ENCODE results near the gene LPCAT3.
"Not testable (repeated sequence)": the region's sequence is repeated elsewhere in the genome, so short reads cannot be mapped to it uniquely, and the experiment has no call there.

The LPCAT3 gene

GRCh38 chr12:7018350-7019042 is at the start of gene LPCAT3:
Gene LPCAT3, minus strand, starts transcription at chr12:7018476. Its CDS starts 52 bp downstream, at chr12:7018424.
- DNase-seq, result peak; percentile 98
- in situ Hi-C loops (cut with MboI; ENCODE audit: low pct_unique_long_range_greater_than_20kb, low sequenced_read_pairs), result no loop called here

GRCh38 chr12:7067096-7067495 is 48.8 kb upstream of the LPCAT3 start:
- in situ Hi-C loops (cut with MboI; ENCODE audit: low pct_unique_long_range_greater_than_20kb, low sequenced_read_pairs), result no loop called here
- DNase-seq, result no peak

GRCh38 chr12:7066596-7066995 is 48.3 kb upstream of the LPCAT3 start:
- in situ Hi-C loops (cut with MboI; ENCODE audit: low pct_unique_long_range_greater_than_20kb, low sequenced_read_pairs), result no loop called here
- no peak for DNase-seq

- in situ Hi-C loops (cut with MboI; ENCODE audit: low pct_unique_long_range_greater_than_20kb, low sequenced_read_pairs), result no loop called here
- no peak for DNase-seq
Observed at GRCh38 chr12:7065073-7065623, 46.9 kb upstream of the LPCAT3 start.

- in situ Hi-C loops (cut with MboI; ENCODE audit: low pct_unique_long_range_greater_than_20kb, low sequenced_read_pairs), result no loop called here
- no peak for DNase-seq
Observed at GRCh38 chr12:7064516-7064915, 46.2 kb upstream of the LPCAT3 start.

- in situ Hi-C loops (cut with MboI; ENCODE audit: low pct_unique_long_range_greater_than_20kb, low sequenced_read_pairs), result no loop called here
- DNase-seq, result no peak
Observed at GRCh38 chr12:7061596-7061995, 43.3 kb upstream of the LPCAT3 start.

GRCh38 chr12:7061138-7061537 is 42.9 kb upstream of the LPCAT3 start:
- in situ Hi-C loops (cut with MboI; ENCODE audit: low pct_unique_long_range_greater_than_20kb, low sequenced_read_pairs), result no loop called here
- no peak for DNase-seq

- no peak for DNase-seq
- in situ Hi-C loops (cut with MboI; ENCODE audit: low pct_unique_long_range_greater_than_20kb, low sequenced_read_pairs), result no loop called here
Observed at GRCh38 chr12:7060353-7060954, 42.2 kb upstream of the LPCAT3 start, which contains the start of gene C1S. Gene C1S, plus strand, starts transcription at chr12:7060718. Its CDS starts 1,195 bp downstream, at chr12:7061913.

GRCh38 chr12:7059780-7060179 is 41.5 kb upstream of the LPCAT3 start:
- no peak for DNase-seq
- in situ Hi-C loops (cut with MboI; ENCODE audit: low pct_unique_long_range_greater_than_20kb, low sequenced_read_pairs), result no loop called here

- in situ Hi-C loops (cut with MboI; ENCODE audit: low pct_unique_long_range_greater_than_20kb, low sequenced_read_pairs), result no loop called here
- no peak for DNase-seq
Observed at GRCh38 chr12:7058850-7059395, 40.6 kb upstream of the LPCAT3 start.

GRCh38 chr12:7058163-7058845 is 40.0 kb upstream of the LPCAT3 start:
- in situ Hi-C loops (cut with MboI; ENCODE audit: low pct_unique_long_range_greater_than_20kb, low sequenced_read_pairs), result no loop called here
- no peak for DNase-seq

GRCh38 chr12:7055736-7056135 is 37.5 kb upstream of the LPCAT3 start:
- in situ Hi-C loops (cut with MboI; ENCODE audit: low pct_unique_long_range_greater_than_20kb, low sequenced_read_pairs); DNase-seq: not testable (repeated sequence)

- in situ Hi-C loops (cut with MboI; ENCODE audit: low pct_unique_long_range_greater_than_20kb, low sequenced_read_pairs), result no loop called here
- DNase-seq, result no peak
Observed at GRCh38 chr12:7054925-7055324, 36.6 kb upstream of the LPCAT3 start.

GRCh38 chr12:7049973-7050372 is 31.7 kb upstream of the LPCAT3 start:
- in situ Hi-C loops (cut with MboI; ENCODE audit: low pct_unique_long_range_greater_than_20kb, low sequenced_read_pairs); DNase-seq: not testable (repeated sequence)

GRCh38 chr12:7049445-7049951 is 31.2 kb upstream of the LPCAT3 start:
- DNase-seq; in situ Hi-C loops (cut with MboI; ENCODE audit: low pct_unique_long_range_greater_than_20kb, low sequenced_read_pairs): not testable (repeated sequence)

GRCh38 chr12:7047306-7047705 is 29.0 kb upstream of the LPCAT3 start:
- DNase-seq, result peak; percentile 76
- in situ Hi-C loops (cut with MboI; ENCODE audit: low pct_unique_long_range_greater_than_20kb, low sequenced_read_pairs), result no loop called here

GRCh38 chr12:7046383-7047105 is 28.3 kb upstream of the LPCAT3 start:
- in situ Hi-C loops (cut with MboI; ENCODE audit: low pct_unique_long_range_greater_than_20kb, low sequenced_read_pairs), result no loop called here
- DNase-seq, result no peak

GRCh38 chr12:7045913-7046312 is 27.6 kb upstream of the LPCAT3 start:
- in situ Hi-C loops (cut with MboI; ENCODE audit: low pct_unique_long_range_greater_than_20kb, low sequenced_read_pairs), result no loop called here
- DNase-seq, result no peak

- in situ Hi-C loops (cut with MboI; ENCODE audit: low pct_unique_long_range_greater_than_20kb, low sequenced_read_pairs), result no loop called here
- DNase-seq, result peak; percentile 78
Observed at GRCh38 chr12:7042842-7043241, 24.6 kb upstream of the LPCAT3 start.
